Naive thymus-derived CD4-positive, alpha-beta T cell (primary cell): ENCODE results near the gene SORCS1. TPM values are rescaled to one million over a fixed set of nuclear protein-coding genes. Genes with fewer than 3 reads are reported as not detected.

ENCODE experiments used
- ATAC-seq: fragments of 150-1000 bp; cut with Tn5 transposase; 2 replicates; pipeline ENCODE4 v1.10.0; 2021; ENCODE audit warnings: mild to moderate bottlenecking, moderate library complexity
- CTCF ChIA-PET: fragments of 350-600 bp; sonication (Branson Sonifier 250); formaldehyde crosslinking; loops from one replicate; lab custom pipeline; 2021; ENCODE audit warnings: antibody characterized with exemption; lab: Charles Lee
- POLR2A ChIA-PET: fragments of 350-600 bp; sonication (Branson Sonifier 250); formaldehyde crosslinking; loops from one replicate; lab custom pipeline; 2021; ENCODE audit warnings: antibody characterized with exemption, inconsistent platforms; lab: Charles Lee
- DNase-seq, 9 donors: peaks; one replicate each; pipeline versions ENCODE4 v3.0.0 to v3.0.0-alpha.2; 2020 to 2022; ENCODE audit warnings: mixed read lengths in 1 of 9
- H3K27ac ChIP-seq: one replicate; pipeline ENCODE4 v1.7.0; 2013; ENCODE audit warnings: mild to moderate bottlenecking, low read depth, low read length, moderate library complexity
- H3K27me3 ChIP-seq, 2 donors: one replicate each; pipeline ENCODE4 v1.7.0; 2013; ENCODE audit warnings: low read length in 2 of 2, mild to moderate bottlenecking in 2 of 2, moderate library complexity in 2 of 2; ENCODE audit not compliant: control insufficient read depth in 2 of 2, insufficient read depth in 2 of 2
- H3K36me3 ChIP-seq, 3 experiments: 1 replicate in 2 of 3; 2 replicates in 1 of 3; pipeline ENCODE4 v1.7.0; 2013; ENCODE audit warnings: low read length in 3 of 3, mild to moderate bottlenecking in 3 of 3, moderate library complexity in 1 of 3; ENCODE audit not compliant: insufficient read depth in 3 of 3, control insufficient read depth in 2 of 3
- H3K4me1 ChIP-seq, 2 donors: one replicate each; pipeline ENCODE4 v1.7.0; 2013; ENCODE audit warnings: low read length in 2 of 2, mild to moderate bottlenecking in 2 of 2, moderate library complexity in 1 of 2; ENCODE audit not compliant: control insufficient read depth in 2 of 2, insufficient read depth in 2 of 2
- H3K4me3 ChIP-seq: 2 replicates; pipeline ENCODE4 v1.7.0; 2013; ENCODE audit warnings: mild to moderate bottlenecking, low read length
- H3K9me3 ChIP-seq, 3 experiments: 1 replicate in 2 of 3; 2 replicates in 1 of 3; pipeline ENCODE4 v1.7.0; 2013; ENCODE audit warnings: low read length in 3 of 3; ENCODE audit not compliant: control insufficient read depth in 2 of 3
- H3K27ac Mint-ChIP-seq, 9 donors: one replicate each; pipeline ENCODE4 v1.8.0; 2020 to 2022; ENCODE audit warnings: mixed read lengths in 9 of 9, mild to moderate bottlenecking in 8 of 9, moderate library complexity in 5 of 9, inconsistent platforms in 2 of 9
- H3K27me3 Mint-ChIP-seq, 5 donors: one replicate each; pipeline ENCODE4 v1.8.0; 2021 to 2022; ENCODE audit warnings: mixed read lengths in 5 of 5, mild to moderate bottlenecking in 1 of 5
- H3K36me3 Mint-ChIP-seq, 5 donors: one replicate each; pipeline ENCODE4 v1.8.0; 2020 to 2022; ENCODE audit warnings: mixed read lengths in 5 of 5, mild to moderate bottlenecking in 3 of 5, inconsistent platforms in 1 of 5
- H3K4me1 Mint-ChIP-seq, 7 donors: one replicate each; pipeline ENCODE4 v1.8.0; 2020 to 2022; ENCODE audit warnings: mixed read lengths in 7 of 7, mild to moderate bottlenecking in 3 of 7, inconsistent platforms in 1 of 7
- H3K4me3 Mint-ChIP-seq, 10 donors: one replicate each; pipeline ENCODE4 v1.8.0; 2020 to 2022; ENCODE audit warnings: mild to moderate bottlenecking in 10 of 10, mixed read lengths in 10 of 10, moderate library complexity in 6 of 10, inconsistent platforms in 2 of 10
- H3K9me3 Mint-ChIP-seq, 11 donors: one replicate each; pipeline ENCODE4 v1.8.0; 2020 to 2022; ENCODE audit warnings: mixed read lengths in 11 of 11, mild to moderate bottlenecking in 4 of 11, inconsistent platforms in 1 of 11, moderate library complexity in 1 of 11
- intact Hi-C, 2 donors: fragments of 100-400 bp; cut with micrococcal nuclease; formaldehyde crosslinking; loops; one replicate each; pipeline ENCODE4 v1.15.1; 2023
- polyA plus RNA-seq, 2 donors: library from polyadenylated mRNA; unstranded; fragments of 300-500 nt; fragmentation: Illumina TruSeq; gene quantifications; one replicate each; pipeline ENCODE4 v1.2.3, GENCODE V29; 2021
- total RNA-seq, 6 experiments: library from RNA in 5 of 6; stranded (reverse) in 5 of 6; gene quantifications; 1 replicate in 5 of 6; 2 replicates in 1 of 6; pipeline ENCODE4 v1.2.3 and lab custom pipeline; 2021 to 2026

Gene SORCS1
- total and polyA plus RNA-seq, 7 experiments from 2014 or later, result not detected

DNA sequence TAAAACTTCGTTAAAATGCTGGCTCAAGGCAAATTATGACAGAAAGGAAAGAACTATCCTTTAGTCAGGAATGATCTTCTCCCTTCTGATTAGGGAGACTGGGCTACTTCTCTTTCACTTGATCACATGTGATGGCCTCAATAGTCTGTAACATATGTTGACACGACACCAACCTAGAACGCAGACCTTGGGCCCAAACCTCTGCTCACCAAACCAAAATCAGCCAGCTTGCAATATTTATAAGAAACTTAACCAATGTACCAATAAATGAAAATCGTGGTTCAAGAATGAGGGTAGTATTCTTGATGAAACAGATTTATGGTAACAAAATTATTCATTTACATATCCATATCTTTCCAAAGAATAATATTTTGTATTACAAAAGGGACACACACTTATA lies 361.6 kb downstream of the SORCS1 start:
- peaks cover 0 to 4% (median 0%) of the 10 kb centered on the region in 7 donors for H3K4me1 Mint-ChIP-seq
- H3K4me3 Mint-ChIP-seq, result no peak overlapping the region
- DNase-seq, result no peak
- H3K4me1 ChIP-seq, result no peaks in the 10 kb centered on the region
- H3K36me3 ChIP-seq, result no peaks in the 10 kb centered on the region
- H3K9me3 Mint-ChIP-seq, result peaks cover 4 to 9% (median 6%) of the 10 kb centered on the region in 11 donors
- CTCF ChIA-PET, result no interaction called here
- no peak overlapping the region for H3K27ac ChIP-seq
- peaks cover 0 to 5% (median 0%) of the 10 kb centered on the region in 5 donors for H3K27me3 Mint-ChIP-seq
- no peak for ATAC-seq
- POLR2A ChIA-PET, result no interaction called here
- H3K36me3 Mint-ChIP-seq, result peaks cover 0 to 4% (median 0%) of the 10 kb centered on the region in 5 donors
- H3K27ac Mint-ChIP-seq, result no peak overlapping the region
- H3K4me3 ChIP-seq, result no peak overlapping the region
- intact Hi-C loops, result no loop called here
- H3K27me3 ChIP-seq, result no peaks in the 10 kb centered on the region
- H3K9me3 ChIP-seq, result no peaks in the 10 kb centered on the region

DNA sequence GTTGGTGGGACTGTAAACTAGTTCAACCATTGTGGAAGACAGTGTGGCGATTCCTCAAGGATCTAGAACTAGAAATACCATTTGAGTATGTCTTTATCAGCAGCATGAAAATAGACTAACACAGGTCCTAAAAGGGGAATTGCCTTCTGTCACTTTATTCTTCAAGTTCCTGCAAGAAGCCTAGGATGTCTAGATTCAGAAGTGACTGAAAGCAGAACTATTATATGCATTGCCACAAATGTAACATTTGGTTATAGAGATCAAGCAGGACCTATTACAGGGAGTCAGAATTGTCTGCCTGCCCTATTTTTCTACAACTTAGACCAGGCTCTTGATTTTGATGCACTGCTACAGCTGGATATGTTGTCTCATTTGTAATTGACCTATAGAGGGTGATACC lies 364.7 kb downstream of the SORCS1 start:
- Histone ChIP-seq H3K4me3 (no peak overlapping the region), H3K27ac (no peak overlapping the region), H3K4me1 (no peaks in the 10 kb centered on the region), H3K27me3 (no peaks in the 10 kb centered on the region), H3K9me3 (no peaks in the 10 kb centered on the region), H3K36me3 (no peaks in the 10 kb centered on the region)
- H3K4me3 Mint-ChIP-seq, result no peak overlapping the region
- CTCF ChIA-PET, result no interaction called here
- DNase-seq (no peak), ATAC-seq (no peak)
- peaks cover 0 to 4% (median 0%) of the 10 kb centered on the region in 7 donors for H3K4me1 Mint-ChIP-seq
- H3K27me3 Mint-ChIP-seq, result peaks cover 0 to 10% (median 0%) of the 10 kb centered on the region in 5 donors
- intact Hi-C loops, result no loop called here
- POLR2A ChIA-PET, result no interaction called here
- H3K27ac Mint-ChIP-seq, result no peak overlapping the region
- peaks cover 4 to 13% (median 7%) of the 10 kb centered on the region in 11 donors for H3K9me3 Mint-ChIP-seq
- H3K36me3 Mint-ChIP-seq, result peaks cover 0 to 4% (median 0%) of the 10 kb centered on the region in 5 donors

- POLR2A ChIA-PET, result no interaction called here
- Mint-ChIP-seq H3K27me3 (peaks cover 0 to 5% (median 0%) of the 10 kb centered on the region in 5 donors), H3K4me1 (peaks cover 0 to 4% (median 0%) of the 10 kb centered on the region in 7 donors), H3K4me3 (no peak overlapping the region), H3K27ac (no peak overlapping the region), H3K9me3 (peaks cover 0 to 13% (median 5%) of the 10 kb centered on the region in 11 donors), H3K36me3 (no peaks in the 10 kb centered on the region)
- H3K27me3 ChIP-seq, result no peaks in the 10 kb centered on the region
- intact Hi-C loops, result no loop called here
- H3K36me3 ChIP-seq, result no peaks in the 10 kb centered on the region
- DNase-seq, result no peak
- no peaks in the 10 kb centered on the region for H3K9me3 ChIP-seq
- CTCF ChIA-PET, result no interaction called here
- no peak overlapping the region for H3K27ac ChIP-seq
- H3K4me3 ChIP-seq, result no peak overlapping the region
- H3K4me1 ChIP-seq, result no peaks in the 10 kb centered on the region
- ATAC-seq, result no peak
These were observed 368.9 kb downstream of the SORCS1 start for GRCh38 chr10:106795619-106796018.

DNA sequence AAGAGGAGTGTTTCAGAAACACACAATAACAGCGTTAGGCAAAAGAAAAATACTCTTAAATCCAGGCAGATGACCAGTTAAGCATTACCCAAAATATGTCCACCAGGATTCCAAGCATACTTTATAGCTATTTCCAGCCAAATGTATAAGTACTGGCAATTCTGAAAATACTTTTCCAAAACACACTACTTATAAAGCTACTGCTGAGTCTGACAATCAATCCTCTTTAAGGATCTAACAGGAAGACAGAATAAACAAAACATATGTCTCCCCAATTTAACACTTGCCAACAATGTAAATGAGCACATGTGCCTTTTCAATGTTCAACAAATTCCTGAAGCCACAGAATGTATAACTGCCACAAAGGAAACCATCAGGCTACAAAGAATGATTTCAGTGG lies 370.9 kb downstream of the SORCS1 start:
- CTCF ChIA-PET, result no interaction called here
- Histone ChIP-seq H3K9me3 (no peaks in the 10 kb centered on the region), H3K4me3 (no peak overlapping the region), H3K27ac (no peak overlapping the region), H3K4me1 (no peaks in the 10 kb centered on the region), H3K36me3 (no peaks in the 10 kb centered on the region), H3K27me3 (no peaks in the 10 kb centered on the region)
- H3K27ac Mint-ChIP-seq, result no peak overlapping the region
- POLR2A ChIA-PET, result no interaction called here
- ATAC-seq (no peak), DNase-seq (no peak)
- no peak overlapping the region for H3K4me3 Mint-ChIP-seq
- peaks cover 0 to 9% (median 7%) of the 10 kb centered on the region in 11 donors for H3K9me3 Mint-ChIP-seq
- H3K4me1 Mint-ChIP-seq, result no peaks in the 10 kb centered on the region
- intact Hi-C loops, result no loop called here
- peaks cover 0 to 5% (median 0%) of the 10 kb centered on the region in 5 donors for H3K27me3 Mint-ChIP-seq
- H3K36me3 Mint-ChIP-seq, result no peaks in the 10 kb centered on the region

DNA sequence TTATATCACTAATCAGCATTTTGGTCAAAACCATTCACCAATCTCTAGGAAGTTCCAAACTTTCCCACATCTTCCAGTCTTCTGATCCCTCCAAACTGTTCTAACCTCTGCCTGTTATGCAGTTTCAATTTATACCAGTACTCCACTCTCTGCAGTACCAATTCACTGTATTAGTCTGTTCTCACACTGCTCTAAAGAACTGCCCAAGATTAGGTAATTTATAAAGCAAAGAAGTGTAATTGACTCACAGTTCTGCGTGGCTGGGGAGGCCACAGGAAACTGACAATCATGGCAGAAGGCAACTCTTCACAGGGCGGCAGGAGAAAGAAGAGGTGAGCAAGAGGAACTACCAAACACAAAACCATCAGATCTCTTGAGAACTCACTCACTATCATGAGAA lies 374.9 kb downstream of the SORCS1 start:
- Histone ChIP-seq H3K27me3 (no peaks in the 10 kb centered on the region), H3K4me1 (no peaks in the 10 kb centered on the region), H3K36me3 (no peaks in the 10 kb centered on the region), H3K27ac (no peak overlapping the region), H3K9me3 (no peaks in the 10 kb centered on the region), H3K4me3 (no peak overlapping the region)
- POLR2A ChIA-PET, result no interaction called here
- Mint-ChIP-seq H3K9me3 (peaks cover 0 to 10% (median 1%) of the 10 kb centered on the region in 11 donors), H3K4me3 (no peak overlapping the region), H3K4me1 (no peaks in the 10 kb centered on the region), H3K27me3 (no peaks in the 10 kb centered on the region), H3K36me3 (no peaks in the 10 kb centered on the region), H3K27ac (no peak overlapping the region)
- intact Hi-C loops, result no loop called here
- CTCF ChIA-PET, result no interaction called here
- ATAC-seq (no peak), DNase-seq (no peak)

GRCh38 chr10:106788982-106789381 lies 375.5 kb downstream of the SORCS1 start:
- H3K27ac ChIP-seq, result no peak overlapping the region
- Mint-ChIP-seq H3K4me1 (no peaks in the 10 kb centered on the region), H3K9me3 (peaks cover 0 to 13% (median 2%) of the 10 kb centered on the region in 11 donors), H3K27ac (no peak overlapping the region), H3K36me3 (no peaks in the 10 kb centered on the region), H3K27me3 (no peaks in the 10 kb centered on the region), H3K4me3 (no peak overlapping the region)
- ChIA-PET CTCF (no interaction called here), POLR2A (no interaction called here)
- H3K4me1 ChIP-seq, result no peaks in the 10 kb centered on the region
- no peak overlapping the region for H3K4me3 ChIP-seq
- H3K9me3 ChIP-seq, result no peaks in the 10 kb centered on the region
- no peaks in the 10 kb centered on the region for H3K27me3 ChIP-seq
- DNase-seq (no peak), ATAC-seq (no peak)
- no peaks in the 10 kb centered on the region for H3K36me3 ChIP-seq
- intact Hi-C loops, result no loop called here

- no peak overlapping the region for H3K4me3 Mint-ChIP-seq
- CTCF ChIA-PET, result no interaction called here
These were observed 379.0 kb downstream of the SORCS1 start for GRCh38 chr10:106785528-106785927.

More at GRCh38 chr10:106785528-106785927, 379.0 kb downstream of the SORCS1 start:
- Mint-ChIP-seq H3K27me3 (no peaks in the 10 kb centered on the region), H3K9me3 (peaks cover 0 to 13% (median 1%) of the 10 kb centered on the region in 11 donors), H3K4me1 (no peaks in the 10 kb centered on the region), H3K27ac (no peak overlapping the region), H3K36me3 (no peaks in the 10 kb centered on the region)
- intact Hi-C loops, result no loop called here
- DNase-seq (no peak), ATAC-seq (no peak)
- H3K27ac ChIP-seq, result no peak overlapping the region
- H3K4me1 ChIP-seq, result no peaks in the 10 kb centered on the region
- no peaks in the 10 kb centered on the region for H3K36me3 ChIP-seq
- H3K9me3 ChIP-seq, result no peaks in the 10 kb centered on the region
- H3K4me3 ChIP-seq, result no peak overlapping the region
- H3K27me3 ChIP-seq, result no peaks in the 10 kb centered on the region
- POLR2A ChIA-PET, result no interaction called here
